Measurements from ENCODE around the gene MUC4.
"Not testable (repeated sequence)": the region's sequence is repeated elsewhere in the genome, so short reads cannot be mapped to it uniquely, and the experiment has no call there.

MUC4 gene

GRCh38 chr3:195812366-195812765 lies 637 bp upstream of the MUC4 start:
- no peak for DNase-seq

GRCh38 chr3:195810455-195810845 lies 1.3 kb downstream of the MUC4 start:
- DNase-seq, result no peak

GRCh38 chr3:195809796-195810454 lies 1.8 kb downstream of the MUC4 start:
- DNase-seq, result no peak

- no peak for DNase-seq
These were observed 2.4 kb downstream of the MUC4 start for GRCh38 chr3:195809291-195809785.

GRCh38 chr3:195808741-195809290 lies 2.9 kb downstream of the MUC4 start:
- DNase-seq, result no peak

- no peak for DNase-seq
These were observed 4.0 kb downstream of the MUC4 start for GRCh38 chr3:195807681-195808121.

- no peak for DNase-seq
These were observed 4.9 kb downstream of the MUC4 start for GRCh38 chr3:195806916-195807231.

GRCh38 chr3:195806211-195806915 lies 5.4 kb downstream of the MUC4 start:
- DNase-seq, result no peak

- DNase-seq, result not testable (repeated sequence)
These were observed 6.1 kb downstream of the MUC4 start for GRCh38 chr3:195805588-195805987.

GRCh38 chr3:195805181-195805580 lies 6.5 kb downstream of the MUC4 start:
- DNase-seq, result no peak

GRCh38 chr3:195803289-195803908 lies 8.3 kb downstream of the MUC4 start:
- DNase-seq, result no peak

- peak; percentile 10 for DNase-seq
These were observed 8.9 kb downstream of the MUC4 start for GRCh38 chr3:195802795-195803194.

GRCh38 chr3:195802261-195802701 lies 9.4 kb downstream of the MUC4 start:
- DNase-seq, result no peak

- DNase-seq, result no peak
These were observed 10.2 kb downstream of the MUC4 start for GRCh38 chr3:195801251-195802183.

- peak; percentile 40 for DNase-seq
These were observed 11.5 kb downstream of the MUC4 start for GRCh38 chr3:195800240-195800639.

GRCh38 chr3:195796795-195797194 lies 14.9 kb downstream of the MUC4 start:
- no peak for DNase-seq

- DNase-seq, result no peak
These were observed 17.0 kb downstream of the MUC4 start for GRCh38 chr3:195794708-195795107.

- not testable (repeated sequence) for DNase-seq
These were observed 19.1 kb downstream of the MUC4 start for GRCh38 chr3:195792621-195793020.

- DNase-seq, result no peak
These were observed 20.8 kb downstream of the MUC4 start for GRCh38 chr3:195790901-195791300.

- DNase-seq, result no peak
These were observed 22.8 kb downstream of the MUC4 start for GRCh38 chr3:195788711-195789581.

- DNase-seq, result not testable (repeated sequence)
These were observed 25.8 kb downstream of the MUC4 start for GRCh38 chr3:195785781-195786405.

All from OCI-M1 (cell line).